HT1080 (cell line): ENCODE results near the gene STARD5. TPM values are rescaled to one million over a fixed set of nuclear protein-coding genes. Genes with fewer than 3 reads are reported as not detected.

Experiments
- DNase-seq: peaks from one replicate; pipeline ENCODE4 v3.0.0-alpha.2; 2015; ENCODE audit warnings: low read depth
- total RNA-seq: library from RNA; depleted of rRNA; stranded (reverse); fragments of >200 nt; shearing (Covaris generic); gene quantifications from 2 replicates; pipeline ENCODE4 v1.2.3, GENCODE V29; 2014

Gene STARD5
- total RNA-seq, 1 experiment from 2014 or later = 2.2 TPM

DNA sequence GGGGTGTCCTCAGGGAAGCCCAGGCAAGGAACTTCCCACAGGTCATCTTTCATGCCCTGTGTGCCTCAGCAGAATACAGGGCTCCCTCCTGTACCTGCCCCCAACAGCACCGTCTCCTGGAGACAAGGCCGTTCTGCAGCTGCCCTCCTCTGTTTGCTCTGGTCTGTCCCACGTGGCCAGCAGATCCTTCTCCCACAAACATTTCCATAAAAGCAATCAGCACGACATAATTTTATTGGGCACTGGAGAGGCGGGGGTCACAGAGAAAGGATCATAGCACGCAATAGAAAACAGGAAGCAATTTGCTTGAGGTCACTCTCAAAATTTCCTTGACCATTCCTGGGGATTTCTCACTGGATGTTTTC is 29.4 kb downstream of the STARD5 start:
- no peak for DNase-seq

GRCh38 chr15:81293728-81294515 is 30.0 kb downstream of the STARD5 start:
- no peak for DNase-seq

DNA sequence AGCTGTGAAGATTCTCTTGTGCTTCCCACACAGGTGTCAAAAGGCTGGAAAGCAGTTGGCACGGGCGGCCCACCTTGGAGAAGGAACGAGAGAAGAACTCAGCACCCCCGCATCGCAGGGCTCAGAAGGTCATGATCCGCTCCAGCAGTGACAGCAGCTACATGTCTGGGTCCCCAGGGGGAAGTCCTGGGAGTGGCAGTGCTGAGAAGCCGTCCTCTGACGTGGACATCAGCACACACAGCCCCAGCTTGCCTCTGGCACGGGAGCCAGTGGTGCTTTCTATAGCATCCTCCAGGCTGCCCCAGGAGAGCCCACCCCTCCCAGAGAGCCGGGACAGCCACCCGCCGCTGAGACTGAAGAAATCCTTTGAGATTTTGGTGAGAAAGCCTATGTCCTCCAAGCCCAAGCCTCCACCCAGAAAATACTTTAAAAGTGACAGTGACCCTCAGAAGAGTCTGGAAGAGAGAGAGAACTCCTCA is 31.4 kb downstream of the STARD5 start:
- no peak for DNase-seq

- no peak for DNase-seq
Observed at GRCh38 chr15:81291916-81292522, 31.9 kb downstream of the STARD5 start.

- no peak for DNase-seq
Observed at GRCh38 chr15:81289910-81290309, 34.0 kb downstream of the STARD5 start.

GRCh38 chr15:81288616-81289015 is 35.3 kb downstream of the STARD5 start:
- DNase-seq = no peak

GRCh38 chr15:81288040-81288439 is 35.9 kb downstream of the STARD5 start:
- DNase-seq = no peak

DNA sequence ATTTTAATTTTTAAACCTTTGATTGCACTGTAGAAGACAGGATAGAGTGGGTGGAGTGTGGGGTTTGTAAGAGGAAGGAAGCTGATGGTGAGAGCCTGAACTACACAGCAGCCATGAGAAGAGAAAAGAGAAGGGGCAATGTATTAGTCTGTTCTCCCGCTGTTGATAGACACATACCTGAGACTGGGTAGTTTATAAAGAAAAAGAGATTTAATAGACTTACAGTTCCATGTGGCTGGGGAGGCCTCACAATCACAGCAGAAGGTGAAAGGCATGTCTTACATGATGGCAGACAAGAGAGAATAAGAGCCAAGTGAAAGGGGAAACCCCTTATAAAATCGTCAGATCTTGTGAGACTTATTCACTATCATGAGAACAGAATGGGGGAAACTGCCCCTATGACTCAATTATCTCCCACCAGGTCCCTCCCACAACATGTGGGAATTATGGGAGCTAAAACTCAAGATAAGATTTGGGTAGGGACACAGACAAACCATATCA is 37.3 kb downstream of the STARD5 start:
- DNase-seq = no peak

DNA sequence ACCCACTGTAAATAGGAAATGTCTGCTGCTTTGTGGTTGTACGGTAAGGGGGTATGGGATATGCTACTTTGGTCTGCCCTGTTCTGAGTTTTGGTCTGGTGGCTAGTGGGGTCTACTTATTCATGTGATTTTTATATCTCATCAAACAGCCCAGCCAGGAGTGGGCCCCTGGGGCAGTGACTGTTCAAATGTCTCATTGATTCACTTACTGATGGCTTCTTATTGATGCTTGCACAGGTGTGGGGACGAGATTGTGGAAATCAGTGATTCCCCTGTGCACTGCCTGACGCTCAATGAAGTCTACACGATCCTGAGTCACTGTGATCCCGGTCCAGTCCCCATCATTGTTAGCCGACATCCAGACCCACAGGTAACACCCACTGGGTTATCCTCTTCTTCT is 38.5 kb downstream of the STARD5 start:
- DNase-seq = no peak

DNA sequence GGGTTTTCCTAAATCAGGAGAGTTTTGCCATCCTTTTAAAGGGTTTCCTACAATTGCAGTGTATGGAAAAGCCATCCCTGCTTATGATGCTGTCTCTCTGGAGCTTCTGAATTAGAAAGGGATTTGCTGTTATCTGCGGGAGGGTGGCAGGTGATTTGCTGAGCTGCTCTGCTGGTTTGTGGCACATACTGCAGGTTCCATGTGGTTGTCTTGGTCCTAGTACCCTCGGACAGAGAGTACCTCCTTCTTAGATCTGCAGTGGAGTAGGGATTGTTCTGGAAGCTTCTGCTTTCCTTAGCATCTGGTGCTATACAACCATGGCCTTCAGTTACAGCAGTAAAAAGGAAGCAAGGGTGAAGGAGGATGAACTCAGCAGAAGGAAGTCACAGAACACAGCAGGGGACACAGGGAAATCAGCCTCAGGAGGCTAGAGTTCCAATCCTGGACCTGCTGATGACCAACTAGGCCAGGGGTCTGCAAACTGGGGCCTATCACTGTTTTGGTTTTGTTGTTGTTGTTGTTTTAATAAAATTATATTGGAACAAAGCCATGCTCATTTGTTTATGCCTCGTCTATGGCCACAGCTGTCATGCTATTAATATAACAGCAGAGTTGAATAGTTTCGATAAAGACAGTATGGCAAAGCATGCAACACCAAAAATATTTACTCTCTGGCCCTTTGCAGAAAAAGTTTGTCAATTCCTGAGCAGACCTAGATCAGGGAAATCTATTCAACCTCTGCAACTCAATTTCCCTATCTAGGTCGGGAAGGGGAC is 39.5 kb downstream of the STARD5 start:
- no peak for DNase-seq

- no peak for DNase-seq
Observed at GRCh38 chr15:81282911-81283310, 41.0 kb downstream of the STARD5 start.

DNA sequence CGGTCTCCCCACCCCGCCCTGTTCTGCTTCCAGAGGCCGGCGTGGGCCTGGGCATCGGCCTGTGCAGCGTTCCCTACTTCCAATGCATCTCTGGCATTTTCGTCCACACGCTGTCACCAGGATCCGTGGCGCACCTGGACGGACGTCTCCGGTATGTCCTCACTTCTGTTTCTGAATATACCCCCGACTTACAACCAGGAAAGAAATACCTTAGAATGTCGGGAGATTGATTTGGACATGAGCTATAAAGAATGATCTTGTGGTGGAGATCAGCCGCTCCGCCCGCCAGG is 41.4 kb downstream of the STARD5 start:
- DNase-seq = no peak

DNA sequence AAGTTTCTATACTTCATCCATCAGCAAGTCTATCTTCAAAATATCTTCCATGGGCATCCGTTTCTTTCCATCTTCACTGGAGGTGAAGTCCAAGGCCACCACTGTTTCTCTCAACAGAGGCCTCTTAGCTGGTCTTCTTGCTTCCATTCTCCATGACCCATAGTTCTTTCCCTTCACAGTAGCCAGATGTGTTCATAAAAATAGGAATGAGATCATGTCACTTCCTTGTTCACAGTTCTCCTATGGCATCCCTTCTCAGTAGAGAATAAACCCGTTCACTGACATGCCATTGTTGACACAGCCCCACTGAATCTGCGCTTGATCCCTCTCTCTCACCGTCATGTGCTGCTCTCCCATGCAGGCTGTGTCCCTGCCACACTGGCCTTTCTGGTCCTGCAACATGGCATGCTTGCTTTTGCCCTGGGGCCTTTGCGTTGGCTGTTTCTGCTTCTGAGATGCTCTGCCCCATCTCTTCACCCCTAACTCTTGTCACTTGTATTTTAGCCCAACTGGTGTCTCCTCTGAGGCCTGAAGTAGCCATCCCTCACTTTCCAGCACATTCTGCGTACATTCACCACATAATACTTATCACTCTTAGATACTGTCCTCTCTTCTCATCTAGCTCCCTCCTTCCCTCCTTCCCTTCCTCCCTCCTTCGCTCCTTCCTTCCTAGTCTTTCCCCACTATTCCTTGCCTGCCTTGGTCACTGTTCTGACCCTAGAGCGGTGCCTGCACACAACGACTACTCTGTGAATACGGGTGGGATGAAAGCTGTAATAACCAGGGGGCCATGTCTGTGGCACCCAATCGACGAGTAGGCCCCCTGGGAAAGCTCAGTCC is 42.0 kb downstream of the STARD5 start:
- no peak for DNase-seq

GRCh38 chr15:81281456-81281735 is 42.5 kb downstream of the STARD5 start:
- no peak for DNase-seq

DNA sequence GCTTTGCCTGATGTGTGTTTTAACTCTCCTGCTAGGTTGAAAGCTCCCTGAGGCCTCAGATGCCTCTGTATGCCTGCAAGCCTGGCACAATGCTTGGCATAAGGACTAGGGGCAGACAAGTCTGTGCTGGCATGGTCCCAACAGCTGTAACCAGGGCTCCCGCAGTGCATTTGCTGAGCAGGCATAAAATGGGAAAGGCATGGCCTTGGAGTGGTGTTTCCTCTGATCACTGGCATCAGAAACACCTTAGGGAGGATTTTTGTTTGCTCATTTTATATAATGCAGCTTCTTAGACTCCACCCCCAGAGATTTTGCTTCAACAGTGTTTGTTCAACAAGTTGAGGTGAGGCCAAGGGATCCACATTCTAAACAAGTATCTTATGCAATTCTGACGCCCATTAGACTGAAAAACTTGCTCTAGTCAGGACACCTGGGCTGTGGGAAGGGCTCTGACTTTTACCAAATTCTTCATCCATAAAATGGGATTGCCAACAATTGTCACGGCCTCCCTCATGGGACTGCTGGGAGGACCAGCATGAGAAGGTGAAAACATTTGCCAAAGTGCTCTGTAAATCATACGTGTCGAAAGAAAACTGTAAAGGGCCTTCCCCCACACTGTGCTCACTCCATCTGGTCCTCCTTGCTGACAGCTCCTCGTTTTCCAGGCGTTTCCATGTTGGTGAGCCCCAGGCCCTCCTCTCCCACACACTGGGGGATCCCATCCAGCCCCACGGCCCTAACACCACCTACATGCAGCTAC is 43.1 kb downstream of the STARD5 start:
- DNase-seq = no peak

- DNase-seq = no peak
Observed at GRCh38 chr15:81279621-81280485, 44.1 kb downstream of the STARD5 start.

- no peak for DNase-seq
Observed at GRCh38 chr15:81278306-81279029, 45.5 kb downstream of the STARD5 start.

DNA sequence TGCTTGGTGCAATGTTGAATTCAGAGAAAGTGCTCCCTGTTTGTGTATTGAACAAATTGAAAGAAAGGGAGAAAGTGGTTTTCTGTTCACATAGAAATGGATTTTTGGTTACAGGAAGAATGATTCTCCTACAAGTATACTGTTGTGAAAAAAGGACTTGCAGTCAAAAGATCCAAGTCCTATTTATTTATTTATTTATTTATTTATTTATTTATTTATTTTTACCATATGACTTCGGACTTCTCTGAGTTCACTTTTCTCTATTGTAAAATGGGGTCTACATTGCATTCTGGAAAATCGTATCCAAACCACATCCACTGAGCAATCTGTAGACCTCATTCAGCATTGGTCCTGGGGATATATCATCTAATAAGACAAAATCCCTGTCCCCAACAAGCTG is 46.1 kb downstream of the STARD5 start:
- DNase-seq = no peak

DNA sequence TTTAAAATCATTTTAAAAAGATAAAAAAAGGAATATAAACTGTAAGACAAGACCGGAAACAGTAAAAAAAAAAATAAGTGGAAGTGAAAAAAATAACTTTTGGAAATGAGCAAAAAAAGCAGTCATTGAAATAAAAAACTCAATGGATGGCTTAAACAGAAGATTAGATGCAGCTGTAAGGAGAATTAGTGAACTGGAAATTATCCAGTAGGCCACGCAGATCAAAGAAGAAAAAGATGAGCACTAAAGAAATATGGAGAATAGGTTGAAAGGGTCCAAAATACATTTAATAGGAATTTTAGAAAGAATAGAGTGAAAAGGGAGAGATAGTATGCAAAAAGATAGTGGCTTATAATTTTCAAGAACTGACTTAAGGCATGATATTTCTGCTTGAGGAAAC is 47.0 kb downstream of the STARD5 start:
- no peak for DNase-seq
